ENCODE results near the gene MARCOL. TPM values are rescaled to one million over a fixed set of nuclear protein-coding genes. Genes with fewer than 3 reads are reported as not detected.

Gene MARCOL
- total and polyA plus RNA-seq, 10 donors = not detected

GRCh38 chr5:148248894-148249293, 10.6 kb downstream of the MARCOL start:
- Histone ChIP-seq H3K27me3 (replicated peaks in 1 of 7) (no peaks in the 10 kb centered on the region), H3K27ac (no peak overlapping the region), H3K36me3 (no peaks in the 10 kb centered on the region), H3K4me1 (no peaks in the 10 kb centered on the region), H3K9me3 (peaks cover 0 to 14% (median 11%) of the 10 kb centered on the region in 8 donors), H3K4me3 (no peak overlapping the region)
- DNase-seq = no peak
- intact Hi-C loops (cut with DNase I; ENCODE audit: low total_unique reads) = no loop called here
- 76 to 92% (median 83%) methylated on average over 2 of the region's 2 CpGs for WGBS, 5 donors
- TF ChIP-seq CTCF (IDR thresholded peaks at IDR 0.05 in 8 of 11, conservative IDR thresholded peaks at IDR 0.05 in 3 of 11) = no peak
- TF ChIP-seq POLR2A (IDR thresholded peaks at IDR 0.05) = no peak
- TF ChIP-seq POLR2AphosphoS5 (IDR thresholded peaks at IDR 0.05) = no peak

- Histone ChIP-seq H3K4me3 (no peak overlapping the region), H3K36me3 (no peaks in the 10 kb centered on the region), H3K9me3 (peaks cover 0 to 67% (median 55%) of the 10 kb centered on the region in 8 donors), H3K27me3 (replicated peaks in 1 of 7) (no peaks in the 10 kb centered on the region), H3K4me1 (no peaks in the 10 kb centered on the region), H3K27ac (no peak overlapping the region)
- no peak for DNase-seq
- TF ChIP-seq CTCF (IDR thresholded peaks at IDR 0.05 in 8 of 11, conservative IDR thresholded peaks at IDR 0.05 in 3 of 11) (no peak), POLR2AphosphoS5 (IDR thresholded peaks at IDR 0.05) (no peak), POLR2A (IDR thresholded peaks at IDR 0.05) (no peak)
- intact Hi-C loops (cut with DNase I; ENCODE audit: low total_unique reads) = no loop called here
Measured at GRCh38 chr5:148255456-148255855, 17.1 kb downstream of the MARCOL start.

- 70 to 76% (median 73%) methylated on average over 2 of the region's 2 CpGs for WGBS, 5 donors
Measured at GRCh38 chr5:148259288-148259687, 21.0 kb downstream of the MARCOL start.

GRCh38 chr5:148261221-148261620, 22.9 kb downstream of the MARCOL start:
- Histone ChIP-seq H3K9me3 (peaks cover 0 to 48% (median 41%) of the 10 kb centered on the region in 8 donors), H3K4me3 (no peak overlapping the region), H3K4me1 (no peaks in the 10 kb centered on the region), H3K36me3 (no peaks in the 10 kb centered on the region), H3K27ac (no peak overlapping the region), H3K27me3 (replicated peaks in 1 of 7) (no peaks in the 10 kb centered on the region)
- DNase-seq = no peak
- intact Hi-C loops (cut with DNase I; ENCODE audit: low total_unique reads) = no loop called here
- TF ChIP-seq POLR2A (IDR thresholded peaks at IDR 0.05) (no peak), CTCF (IDR thresholded peaks at IDR 0.05 in 8 of 11, conservative IDR thresholded peaks at IDR 0.05 in 3 of 11) (no peak), POLR2AphosphoS5 (IDR thresholded peaks at IDR 0.05) (no peak)

More at GRCh38 chr5:148259288-148259687, 21.0 kb downstream of the MARCOL start:
- H3K4me1 ChIP-seq = no peaks in the 10 kb centered on the region
- H3K27ac ChIP-seq = no peak overlapping the region
- DNase-seq = no peak
- no peaks in the 10 kb centered on the region for H3K27me3 ChIP-seq (replicated peaks in 1 of 7)
- no peak overlapping the region for H3K4me3 ChIP-seq
- no peak for TF ChIP-seq CTCF (IDR thresholded peaks at IDR 0.05 in 8 of 11, conservative IDR thresholded peaks at IDR 0.05 in 3 of 11)
- no peak for TF ChIP-seq POLR2AphosphoS5 (IDR thresholded peaks at IDR 0.05)
- peaks cover 0 to 53% (median 46%) of the 10 kb centered on the region in 8 donors for H3K9me3 ChIP-seq
- intact Hi-C loops (cut with DNase I; ENCODE audit: low total_unique reads) = no loop called here
- H3K36me3 ChIP-seq = no peaks in the 10 kb centered on the region

Measured in spleen (tissue), 11 donors.